HFF-Myc (cell line): ENCODE results near the gene PCDHGA8.
"Not testable (repeated sequence)": the region's sequence is repeated elsewhere in the genome, so short reads cannot be mapped to it uniquely, and the experiment has no call there.

Source experiments
- DNase-seq: peaks from one replicate; pipeline ENCODE4 v3.0.0-alpha.2; 2011; ENCODE audit warnings: low read depth; ENCODE audit errors: extremely low read depth
- H3K4me3 ChIP-seq: replicated peaks from 2 replicates; pipeline ENCODE4 v1.5.1; 2011; ENCODE audit warnings: low read depth, mild to moderate bottlenecking, control low read depth, low read length
- TF ChIP-seq, protein P1 (sequence below): IDR thresholded peaks from 2 replicates; pipeline ENCODE4 v1.5.1; 2012; ENCODE audit warnings: mild to moderate bottlenecking, low read depth, low read length, control low read depth; ENCODE audit errors: missing control alignments

PCDHGA8 gene

DNA sequence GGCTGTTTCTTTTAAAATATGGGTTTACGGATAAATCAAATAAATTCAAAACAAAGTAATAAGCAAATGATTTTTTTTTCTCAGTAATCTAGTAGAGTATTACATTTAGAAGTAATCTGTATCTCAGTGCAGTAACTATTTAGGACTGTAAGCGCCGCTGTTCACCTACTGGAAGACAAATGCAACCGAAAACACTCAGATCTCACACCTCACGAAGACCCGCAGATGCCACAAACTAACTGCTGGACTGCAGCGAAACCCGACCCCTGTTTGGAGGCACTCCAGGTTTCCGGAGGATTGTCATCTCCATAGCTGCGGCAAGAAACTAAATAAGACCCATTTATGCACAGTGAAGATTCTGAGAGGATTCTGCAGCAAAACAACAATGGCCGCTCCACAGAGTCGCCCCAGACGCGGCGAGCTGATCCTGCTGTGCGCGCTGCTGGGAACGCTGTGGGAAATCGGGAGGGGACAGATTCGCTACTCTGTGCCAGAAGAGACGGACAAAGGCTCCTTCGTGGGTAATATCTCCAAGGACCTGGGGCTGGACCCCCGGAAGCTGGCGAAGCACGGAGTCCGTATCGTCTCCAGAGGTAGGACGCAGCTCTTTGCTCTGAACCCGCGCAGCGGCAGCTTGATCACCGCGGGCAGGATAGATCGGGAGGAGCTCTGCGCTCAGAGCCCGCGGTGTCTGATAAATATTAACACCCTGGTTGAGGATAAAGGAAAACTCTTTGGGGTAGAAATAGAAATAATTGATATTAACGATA lies at the start of gene PCDHGA8:
TSS of gene PCDHGA8 (plus strand) at position 205 of the 770 bp plus-strand sequence. CDS start at position 386, 181 bp downstream.
- DNase-seq = no peak
- no peak within 1 kb of the TSS for H3K4me3 ChIP-seq
- TF ChIP-seq, protein P1, sequence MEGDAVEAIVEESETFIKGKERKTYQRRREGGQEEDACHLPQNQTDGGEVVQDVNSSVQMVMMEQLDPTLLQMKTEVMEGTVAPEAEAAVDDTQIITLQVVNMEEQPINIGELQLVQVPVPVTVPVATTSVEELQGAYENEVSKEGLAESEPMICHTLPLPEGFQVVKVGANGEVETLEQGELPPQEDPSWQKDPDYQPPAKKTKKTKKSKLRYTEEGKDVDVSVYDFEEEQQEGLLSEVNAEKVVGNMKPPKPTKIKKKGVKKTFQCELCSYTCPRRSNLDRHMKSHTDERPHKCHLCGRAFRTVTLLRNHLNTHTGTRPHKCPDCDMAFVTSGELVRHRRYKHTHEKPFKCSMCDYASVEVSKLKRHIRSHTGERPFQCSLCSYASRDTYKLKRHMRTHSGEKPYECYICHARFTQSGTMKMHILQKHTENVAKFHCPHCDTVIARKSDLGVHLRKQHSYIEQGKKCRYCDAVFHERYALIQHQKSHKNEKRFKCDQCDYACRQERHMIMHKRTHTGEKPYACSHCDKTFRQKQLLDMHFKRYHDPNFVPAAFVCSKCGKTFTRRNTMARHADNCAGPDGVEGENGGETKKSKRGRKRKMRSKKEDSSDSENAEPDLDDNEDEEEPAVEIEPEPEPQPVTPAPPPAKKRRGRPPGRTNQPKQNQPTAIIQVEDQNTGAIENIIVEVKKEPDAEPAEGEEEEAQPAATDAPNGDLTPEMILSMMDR = peak; percentile 19

DNA sequence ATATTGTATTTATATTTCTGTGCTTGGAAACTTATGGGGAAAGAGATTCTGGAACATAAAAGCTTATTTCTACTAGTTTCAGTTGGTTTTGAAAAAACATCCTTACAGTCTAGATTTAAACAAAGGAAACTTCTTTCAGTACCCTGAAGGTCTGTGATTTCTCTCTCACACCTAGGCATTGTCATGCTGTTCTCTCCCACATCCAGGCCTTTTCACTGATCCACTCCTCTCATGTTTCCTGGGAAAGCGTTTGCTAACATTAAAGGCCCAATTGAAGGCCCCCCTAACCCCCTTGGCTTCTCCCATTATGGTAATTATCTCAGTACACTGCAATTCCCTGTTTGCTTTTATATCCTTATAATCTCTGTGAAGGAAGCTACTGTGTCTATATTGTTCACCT lies 49.7 kb upstream of the PCDHGA8 start:
- no peak for DNase-seq
- no peak overlapping the region for H3K4me3 ChIP-seq
- TF ChIP-seq, protein P1 = no peak

DNA sequence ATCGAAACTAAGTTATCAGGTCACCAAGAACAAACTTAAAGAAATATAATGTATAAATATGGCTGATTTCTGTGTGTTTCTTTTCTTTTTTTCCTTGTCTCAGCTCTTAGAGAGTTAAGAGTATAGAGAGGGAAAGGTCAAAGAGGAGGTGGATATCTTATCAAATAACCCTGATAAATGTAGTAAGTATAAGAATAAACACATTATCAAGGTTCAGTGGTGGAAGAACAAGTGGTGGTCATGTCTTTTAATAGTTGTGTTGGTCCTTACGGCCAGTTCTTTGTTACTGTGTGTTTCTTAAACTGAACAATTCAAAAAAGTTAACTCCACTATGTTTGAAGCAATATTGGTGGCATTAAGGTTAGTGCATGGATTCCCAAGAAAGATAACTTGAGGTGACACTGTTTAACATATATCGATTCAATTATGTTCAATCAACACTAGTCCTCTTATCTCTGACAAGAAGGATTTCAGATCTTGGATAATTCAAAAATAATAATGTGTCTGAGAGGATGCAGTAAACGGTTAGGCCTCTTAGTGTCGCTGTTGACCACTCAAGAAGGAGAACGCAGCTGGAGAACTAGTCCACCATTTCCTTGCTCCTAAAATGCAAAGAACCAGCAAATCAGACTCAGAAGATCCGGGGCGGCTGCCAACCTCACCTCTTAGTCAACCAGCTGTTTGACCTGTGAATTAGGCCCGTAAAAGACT lies 49.0 kb upstream of the PCDHGA8 start, which contains the start of gene PCDHGA3:
TSS of gene PCDHGA3 (plus strand) at position 588 of the 711 bp plus-strand sequence. CDS start 205 bp downstream, outside the sequence.
- H3K4me3 ChIP-seq = no peak within 1 kb of the TSS
- TF ChIP-seq, protein P1 = peak; percentile 37
- no peak for DNase-seq

DNA sequence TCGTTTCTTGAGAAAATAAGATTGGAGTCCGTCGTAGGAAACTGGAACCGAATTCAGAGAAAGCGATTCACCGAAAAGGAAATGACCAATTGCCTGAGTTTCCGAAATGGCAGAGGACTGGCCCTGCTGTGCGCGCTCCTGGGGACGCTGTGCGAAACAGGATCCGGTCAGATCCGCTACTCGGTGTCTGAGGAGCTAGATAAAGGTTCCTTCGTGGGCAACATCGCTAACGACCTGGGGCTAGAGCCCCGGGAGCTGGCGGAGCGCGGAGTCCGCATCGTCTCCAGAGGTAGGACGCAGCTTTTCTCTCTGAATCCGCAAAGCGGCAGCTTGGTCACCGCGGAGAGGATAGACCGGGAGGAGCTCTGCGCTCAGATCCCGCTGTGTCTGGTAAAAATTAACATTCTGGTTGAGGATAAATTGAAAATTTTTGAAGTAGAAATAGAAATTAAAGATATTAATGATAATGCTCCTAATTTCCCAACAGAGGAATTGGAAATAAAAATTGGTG lies 48.4 kb upstream of the PCDHGA8 start:
- TF ChIP-seq, protein P1 = no peak
- DNase-seq = no peak

DNA sequence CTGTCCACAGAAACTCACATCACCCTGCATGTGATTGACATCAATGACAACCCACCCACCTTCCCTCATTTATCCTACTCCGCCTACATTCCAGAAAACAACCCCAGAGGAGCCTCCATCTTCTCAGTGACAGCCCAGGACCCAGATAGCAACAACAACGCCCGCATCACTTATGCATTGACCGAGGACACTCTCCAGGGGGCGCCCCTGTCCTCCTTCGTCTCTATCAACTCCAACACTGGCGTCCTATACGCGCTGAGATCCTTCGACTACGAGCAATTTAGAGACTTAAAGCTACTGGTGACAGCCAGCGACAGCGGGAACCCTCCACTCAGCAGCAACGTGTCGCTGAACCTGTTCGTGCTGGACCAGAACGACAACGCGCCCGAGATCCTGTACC lies 47.1 kb upstream of the PCDHGA8 start:
- no peak overlapping the region for H3K4me3 ChIP-seq
- DNase-seq = no peak
- TF ChIP-seq, protein P1 = peak; percentile 3

More for the DNA sequence above, 48.4 kb upstream of the PCDHGA8 start:
- no peak overlapping the region for H3K4me3 ChIP-seq

DNA sequence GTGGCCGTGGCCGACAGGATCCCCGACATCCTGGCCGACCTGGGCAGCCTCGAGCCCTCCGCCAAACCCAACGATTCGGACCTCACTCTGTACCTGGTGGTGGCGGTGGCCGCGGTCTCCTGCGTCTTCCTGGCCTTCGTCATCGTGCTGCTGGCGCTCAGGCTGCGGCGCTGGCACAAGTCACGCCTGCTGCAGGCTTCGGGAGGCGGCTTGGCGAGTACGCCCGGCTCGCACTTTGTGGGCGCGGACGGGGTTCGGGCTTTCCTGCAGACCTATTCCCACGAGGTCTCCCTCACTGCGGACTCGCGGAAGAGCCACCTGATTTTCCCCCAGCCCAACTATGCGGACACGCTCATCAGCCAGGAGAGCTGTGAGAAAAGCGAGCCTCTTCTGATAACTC lies 46.4 kb upstream of the PCDHGA8 start:
- H3K4me3 ChIP-seq, DNase-seq: not testable (repeated sequence)

DNA sequence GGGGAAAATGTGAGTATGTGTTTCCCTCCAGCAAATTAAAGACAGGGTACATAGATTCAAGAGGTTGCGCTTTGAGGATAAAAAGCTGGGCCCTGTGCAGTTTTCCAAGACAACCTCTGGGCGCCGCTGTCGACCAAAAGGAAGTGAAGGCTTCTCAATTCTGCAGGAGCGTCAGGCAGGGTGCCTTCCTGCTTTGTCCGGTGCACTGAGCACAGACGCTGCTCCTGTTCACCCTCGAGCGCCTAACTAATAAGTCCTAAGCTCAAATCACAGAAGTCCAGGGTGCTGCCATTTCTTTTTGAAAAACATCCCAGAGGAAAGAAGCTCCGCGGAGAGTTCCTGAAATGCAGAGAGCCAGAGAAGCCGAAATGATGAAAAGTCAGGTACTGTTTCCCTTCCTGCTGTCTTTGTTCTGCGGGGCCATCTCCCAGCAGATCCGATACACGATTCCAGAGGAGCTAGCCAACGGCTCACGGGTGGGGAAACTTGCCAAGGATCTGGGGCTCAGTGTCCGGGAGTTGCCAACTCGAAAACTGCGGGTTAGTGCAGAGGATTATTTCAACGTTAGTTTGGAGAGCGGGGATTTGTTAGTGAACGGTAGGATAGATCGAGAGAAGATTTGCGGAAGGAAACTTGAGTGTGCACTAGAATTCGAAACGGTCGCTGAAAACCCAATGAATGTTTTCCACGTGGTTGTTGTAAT lies 42.4 kb upstream of the PCDHGA8 start, which contains the start of gene PCDHGB1:
TSS of gene PCDHGB1 (plus strand) at position 183 of the 703 bp plus-strand sequence. CDS start at position 345, 162 bp downstream.
- TF ChIP-seq, protein P1 = peak; percentile 52
- no peak for DNase-seq
- 0 out of 2 replicates have a peak within 1 kb of the TSS, but pooled peaks have one; percentile 0 for H3K4me3 ChIP-seq
